NCI-H2196 (cell line): Measurements from ENCODE around the gene LRRC32.

ENCODE experiments used
- DNase-seq: peaks from one replicate; lab custom pipeline; 2025; ENCODE audit not compliant: unreplicated experiment; lab: John Stamatoyannopoulos, UW

The LRRC32 gene

GRCh38 chr11:76664578-76665061 is 5.9 kb downstream of the LRRC32 start:
- DNase-seq, result no peak

- no peak for DNase-seq
Observed at GRCh38 chr11:76663912-76664440, 6.6 kb downstream of the LRRC32 start.

GRCh38 chr11:76663486-76663810 is 7.1 kb downstream of the LRRC32 start:
- no peak for DNase-seq

DNA sequence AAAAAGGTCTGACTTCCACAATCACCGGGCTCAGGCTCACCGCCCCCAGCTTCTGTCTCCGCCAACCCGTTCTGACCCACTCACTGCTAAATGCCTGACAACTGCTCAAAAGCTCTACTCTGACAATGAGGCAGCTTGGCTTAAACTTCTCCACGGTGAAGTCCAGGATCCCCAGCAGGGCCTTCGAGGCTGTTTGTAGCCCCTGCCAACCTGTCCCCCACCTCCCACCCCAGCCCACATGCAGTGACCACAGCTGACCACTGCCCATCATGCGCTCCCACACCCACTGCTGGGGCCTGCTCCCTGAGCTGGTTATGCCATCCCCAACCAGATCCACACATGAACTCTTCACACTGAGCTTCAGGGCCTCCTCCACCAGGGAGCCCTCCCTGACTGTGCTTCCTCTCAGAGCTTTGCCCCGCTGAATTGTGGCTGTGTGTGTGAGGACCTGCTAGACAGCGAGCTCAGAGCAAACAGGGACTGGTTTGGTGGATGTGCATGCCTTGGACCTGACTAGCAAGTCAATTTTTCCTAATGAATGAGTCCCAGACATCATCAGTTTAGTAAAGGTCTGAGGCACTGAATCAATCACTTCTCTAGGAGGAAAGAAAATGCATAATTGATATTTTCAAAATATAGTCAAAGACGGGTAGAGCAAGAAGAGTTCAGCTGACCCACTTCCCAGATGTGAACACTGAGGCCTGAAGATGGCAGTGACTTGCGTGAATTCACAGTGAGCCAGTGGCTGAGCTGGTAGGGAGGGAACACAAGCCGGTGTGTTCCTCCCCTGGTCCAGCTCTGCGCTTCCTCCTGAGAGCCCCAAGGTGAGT is 7.7 kb downstream of the LRRC32 start:
- DNase-seq, result no peak

DNA sequence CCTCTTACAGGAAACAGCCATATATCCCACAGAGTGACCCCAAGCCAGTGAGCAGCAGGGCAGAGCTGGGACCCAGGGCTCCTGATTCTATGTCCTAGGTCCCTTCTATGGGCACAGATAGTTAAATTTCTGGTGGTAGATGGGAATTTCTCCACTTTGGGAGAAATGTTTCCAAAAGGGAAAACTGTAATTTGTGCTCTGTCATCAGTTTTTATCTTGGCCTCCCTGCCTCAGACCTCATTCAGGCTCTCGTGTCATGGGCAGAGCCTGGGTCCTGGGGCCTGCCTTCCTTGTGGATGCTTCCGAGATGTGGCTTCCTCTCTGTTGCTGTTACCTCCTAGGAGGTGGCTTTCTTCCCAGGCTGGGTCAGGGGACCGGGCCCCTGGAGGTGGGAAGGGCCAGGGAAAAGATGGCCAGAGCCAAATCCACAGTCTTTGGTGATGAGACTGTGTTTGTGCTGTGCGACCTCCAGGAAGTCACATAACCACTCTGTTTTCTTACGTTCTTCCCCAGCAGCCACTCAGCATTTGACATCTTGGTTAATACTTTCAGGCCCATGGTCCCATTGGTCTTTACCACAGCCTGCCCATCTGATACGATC is 8.6 kb downstream of the LRRC32 start:
- no peak for DNase-seq

DNA sequence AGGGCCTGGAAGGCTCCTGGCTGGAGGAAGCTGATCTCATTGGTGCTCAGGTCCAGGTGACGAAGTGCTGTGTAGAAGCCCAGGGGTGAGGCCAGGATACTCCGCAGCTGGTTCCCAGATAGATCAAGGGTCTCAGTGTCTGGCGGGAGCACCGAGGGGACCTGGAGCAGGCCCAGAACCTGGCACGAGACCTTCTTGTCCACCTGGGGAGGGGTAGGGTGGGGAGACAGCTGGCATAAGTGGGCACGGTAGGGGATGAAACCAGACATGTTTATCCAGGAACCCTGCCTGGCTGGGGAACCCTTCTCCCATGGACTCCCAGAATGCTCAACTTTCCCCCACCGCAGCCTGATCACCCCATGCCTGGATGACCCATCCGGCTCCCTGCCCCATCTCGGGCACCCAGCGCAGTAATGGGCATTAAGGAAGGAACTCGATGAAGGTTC is 9.2 kb downstream of the LRRC32 start:
- no peak for DNase-seq

- no peak for DNase-seq
Observed at GRCh38 chr11:76660533-76661305, 9.8 kb downstream of the LRRC32 start.

- no peak for DNase-seq
Observed at GRCh38 chr11:76659672-76660532, 10.6 kb downstream of the LRRC32 start.

- DNase-seq, result no peak
Observed at GRCh38 chr11:76658651-76659650, 11.6 kb downstream of the LRRC32 start.

DNA sequence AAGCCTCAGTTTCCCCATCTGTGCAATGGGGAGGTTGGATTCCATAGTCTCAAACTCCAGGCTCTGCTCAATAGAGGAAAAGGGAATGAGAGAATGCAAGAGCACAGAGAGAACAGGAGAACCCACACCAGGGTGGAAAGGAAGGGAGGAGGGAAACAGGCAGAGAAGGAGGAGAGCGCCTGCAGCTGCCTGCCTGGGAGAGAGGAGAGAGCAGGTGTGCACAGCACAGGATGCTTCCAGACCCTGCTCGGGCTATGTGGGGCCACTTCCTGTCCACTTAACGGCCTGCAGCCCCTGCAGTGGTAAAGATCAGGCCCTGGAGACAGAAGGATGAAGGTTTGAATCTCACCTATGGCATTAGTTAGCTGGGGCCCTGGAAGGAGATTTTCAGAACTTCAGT is 12.3 kb downstream of the LRRC32 start:
- DNase-seq, result no peak

DNA sequence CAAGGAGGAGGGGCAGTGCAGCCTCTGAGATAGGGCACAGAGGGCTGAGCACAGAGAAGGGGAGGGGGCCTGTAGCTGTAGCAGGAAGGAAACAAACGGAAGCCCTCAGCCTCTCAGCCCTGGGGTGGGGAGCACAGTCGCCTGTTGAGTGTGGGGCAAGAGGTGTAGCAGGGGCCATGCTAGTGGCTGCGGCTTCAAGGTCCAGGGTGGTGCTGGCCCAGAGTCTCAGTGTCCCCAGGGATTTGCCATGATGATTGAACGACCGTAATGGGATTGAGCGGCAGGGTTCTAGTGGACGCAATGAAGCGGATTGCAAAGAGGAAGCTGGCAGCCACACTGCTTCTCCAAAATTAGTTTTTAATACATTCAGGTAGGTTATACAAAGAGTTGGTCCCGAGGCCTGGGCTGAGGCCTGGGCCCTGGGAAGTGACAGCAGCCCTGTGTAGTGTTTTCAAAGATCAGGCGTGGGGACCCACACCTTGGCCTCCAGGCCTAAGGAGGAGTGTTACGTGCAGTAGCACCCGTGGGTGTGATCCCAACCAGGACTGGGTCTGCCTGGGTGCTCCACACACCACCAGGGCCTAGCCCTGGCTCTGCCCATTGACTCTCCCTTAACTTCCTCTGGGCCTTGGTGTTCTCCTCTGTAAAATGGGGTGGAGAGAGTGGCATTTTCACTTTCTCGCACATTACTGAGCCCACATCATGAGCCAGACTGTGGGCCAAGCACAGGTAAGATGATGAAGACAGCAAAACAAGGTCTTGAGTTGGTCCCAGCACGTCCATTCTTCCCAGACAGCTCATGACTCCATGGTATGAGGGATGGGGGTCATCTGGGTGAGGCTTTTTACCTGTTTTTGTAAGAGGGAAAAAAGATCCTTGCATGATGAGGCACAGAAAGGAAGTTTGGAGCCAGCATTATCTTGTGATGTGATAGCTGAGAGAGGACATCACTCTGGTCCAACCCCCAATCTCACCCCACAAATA is 13.1 kb downstream of the LRRC32 start:
- DNase-seq, result no peak

GRCh38 chr11:76656571-76657081 is 13.9 kb downstream of the LRRC32 start:
- no peak for DNase-seq

- DNase-seq, result no peak
Observed at GRCh38 chr11:76656050-76656531, 14.5 kb downstream of the LRRC32 start.

- no peak for DNase-seq
Observed at GRCh38 chr11:76655501-76656049, 15.0 kb downstream of the LRRC32 start.

DNA sequence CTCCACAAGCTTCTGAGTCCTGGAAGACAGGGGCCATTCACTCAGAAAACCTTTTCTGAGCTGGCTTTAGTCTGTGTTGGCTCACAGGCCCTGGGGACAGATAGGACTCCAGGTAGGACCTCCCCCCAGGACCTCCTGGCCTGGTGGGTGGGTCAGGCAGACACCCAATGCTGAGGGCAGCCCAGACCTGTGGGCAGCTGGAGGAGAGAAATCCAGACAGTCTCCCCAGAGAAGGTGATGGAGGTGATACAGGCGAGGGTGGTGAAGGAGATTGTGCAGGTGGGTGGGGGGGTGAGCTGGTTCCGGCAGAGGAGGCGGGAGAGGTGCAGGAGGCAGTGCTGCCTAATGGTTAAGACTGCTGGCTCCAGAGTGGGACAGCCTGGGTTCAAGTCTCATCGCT is 15.6 kb downstream of the LRRC32 start:
- no peak for DNase-seq

DNA sequence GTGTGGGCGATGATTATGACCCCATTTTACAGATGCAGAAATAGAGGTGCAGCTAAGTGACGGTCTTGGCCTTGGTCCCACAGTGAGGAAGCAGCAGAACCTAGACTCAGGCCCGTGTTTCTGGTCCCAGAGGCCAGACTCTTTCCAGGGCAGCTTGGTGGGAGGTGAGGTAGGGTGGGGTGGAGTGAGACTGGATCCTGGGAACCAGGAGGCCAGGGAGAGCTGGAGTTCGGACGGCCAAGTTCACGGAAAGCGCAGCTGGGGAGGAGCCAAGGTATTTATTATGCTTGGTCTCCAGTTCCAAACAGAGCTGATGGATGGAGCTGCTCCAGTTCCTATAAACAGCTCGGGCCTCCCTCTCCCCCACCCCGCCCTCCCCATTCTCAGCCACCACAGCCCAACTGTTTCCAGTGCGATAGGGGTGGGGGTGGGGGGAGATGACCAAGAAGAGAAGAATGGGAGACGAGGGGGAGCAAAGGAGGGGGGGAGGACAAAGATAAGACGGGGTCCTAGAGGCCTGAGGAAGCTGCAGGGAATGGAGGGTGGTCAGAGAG is 16.2 kb downstream of the LRRC32 start:
- DNase-seq, result no peak

DNA sequence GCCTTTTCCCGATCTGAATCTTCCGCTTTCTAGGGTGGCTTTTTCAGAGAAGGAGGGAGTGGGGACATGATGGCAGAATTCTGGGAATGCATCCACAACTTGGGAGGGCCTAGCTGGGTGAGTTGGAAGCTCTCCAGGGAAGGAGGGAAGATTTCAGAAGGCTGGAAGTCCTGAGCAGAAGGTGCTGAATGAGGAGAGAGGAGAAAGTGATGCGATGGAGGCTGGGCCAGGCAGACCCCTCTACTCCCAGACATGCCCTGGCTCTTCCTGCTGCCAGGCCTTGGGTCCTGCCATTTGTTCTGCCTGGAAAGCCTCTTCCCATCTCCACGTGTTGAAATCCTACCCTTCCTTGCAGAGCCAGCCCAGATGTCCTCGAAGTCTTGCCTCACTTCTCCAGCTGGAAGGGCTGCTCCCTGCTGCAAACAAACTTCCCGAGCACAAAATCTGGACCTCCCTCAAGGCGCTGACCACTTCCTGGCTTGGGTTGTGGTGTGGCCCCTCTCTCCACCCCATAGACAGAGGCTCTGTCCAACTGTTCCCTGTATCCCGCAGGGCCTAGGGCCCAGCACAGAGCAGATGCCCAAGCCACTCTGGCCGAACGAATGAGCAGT is 16.8 kb downstream of the LRRC32 start:
- no peak for DNase-seq
